ENCODE measurements around the gene NFE2L3.
"Not testable (repeated sequence)": the region's sequence is repeated elsewhere in the genome, so short reads cannot be mapped to it uniquely, and the experiment has no call there.

The NFE2L3 gene

DNA sequence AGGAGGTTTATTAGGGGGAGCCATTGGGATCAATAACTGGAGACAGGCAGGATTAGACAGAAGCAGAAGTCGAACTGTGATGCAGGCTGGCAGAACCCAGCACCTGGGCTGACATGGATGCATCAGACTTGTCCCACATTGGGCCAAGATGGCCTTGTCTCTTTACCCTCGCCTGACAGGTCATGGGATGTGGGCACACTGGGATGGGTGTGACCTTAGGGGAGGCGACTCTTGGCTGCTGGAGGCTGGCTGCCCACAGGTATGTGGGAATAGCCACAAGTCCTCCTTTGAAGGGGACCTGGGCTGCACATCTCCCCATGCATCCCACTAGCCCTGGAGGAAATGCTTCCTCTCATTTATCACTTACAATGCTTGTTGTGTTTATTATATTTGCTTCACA, 17.3 kb downstream of the NFE2L3 start:
- FAIRE-seq = no peak

DNA sequence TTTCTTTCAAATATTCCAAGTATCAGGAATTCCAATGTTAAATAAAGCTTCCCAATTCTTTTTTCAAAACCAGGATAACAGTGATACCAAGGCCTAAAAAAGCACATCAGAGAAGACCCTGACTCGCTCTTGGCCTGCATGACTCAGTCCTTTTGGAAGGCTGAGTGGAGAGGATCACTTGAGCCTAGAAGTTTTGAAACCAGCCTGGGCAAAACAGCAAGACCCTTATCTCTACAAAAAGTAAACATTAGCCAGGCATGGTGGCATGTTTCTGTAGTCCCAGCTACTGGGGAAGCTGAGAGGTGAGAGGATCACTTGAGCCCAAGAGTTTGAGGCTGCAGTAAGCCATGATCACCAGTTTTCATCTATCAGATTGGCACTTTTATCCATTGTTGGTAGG, 18.7 kb downstream of the NFE2L3 start:
- FAIRE-seq = no peak

DNA sequence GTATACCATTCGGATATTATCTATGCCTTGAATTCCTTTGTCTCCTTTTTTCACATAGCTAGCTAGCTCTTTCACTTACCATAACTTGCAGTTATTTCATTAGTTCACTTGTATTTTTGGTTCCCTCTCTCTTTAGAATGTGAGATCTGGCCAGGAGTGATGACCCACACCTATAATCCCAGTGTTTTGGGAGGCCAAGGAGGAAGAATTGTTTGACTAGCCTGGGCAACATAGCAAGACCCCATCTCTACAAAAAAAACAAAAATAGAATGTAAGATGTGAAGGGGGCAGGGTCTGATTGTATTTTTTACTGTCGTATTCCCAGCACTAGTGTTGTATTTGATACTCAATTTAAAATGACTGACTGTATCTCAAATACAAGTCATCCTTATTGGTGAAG, 19.6 kb downstream of the NFE2L3 start:
- no peak for FAIRE-seq

DNA sequence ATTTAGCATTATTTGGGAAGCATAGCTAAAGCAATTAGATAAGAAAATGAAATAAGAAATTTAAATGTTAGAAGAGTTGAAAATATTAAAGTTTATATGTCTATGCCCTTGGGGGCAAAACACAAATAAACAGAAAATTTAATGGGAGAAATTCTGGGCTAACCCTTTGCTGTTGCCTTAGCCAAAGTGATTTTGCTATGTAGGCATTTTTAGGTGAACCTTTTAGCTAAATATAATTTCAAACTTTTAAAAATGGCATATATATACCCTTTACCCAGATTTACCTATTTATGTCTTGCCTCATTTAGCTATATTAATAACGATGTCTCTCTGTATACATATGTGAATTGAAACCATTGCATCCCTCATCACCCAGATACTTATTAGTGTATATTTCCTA, 20.1 kb downstream of the NFE2L3 start:
- no peak for FAIRE-seq

DNA sequence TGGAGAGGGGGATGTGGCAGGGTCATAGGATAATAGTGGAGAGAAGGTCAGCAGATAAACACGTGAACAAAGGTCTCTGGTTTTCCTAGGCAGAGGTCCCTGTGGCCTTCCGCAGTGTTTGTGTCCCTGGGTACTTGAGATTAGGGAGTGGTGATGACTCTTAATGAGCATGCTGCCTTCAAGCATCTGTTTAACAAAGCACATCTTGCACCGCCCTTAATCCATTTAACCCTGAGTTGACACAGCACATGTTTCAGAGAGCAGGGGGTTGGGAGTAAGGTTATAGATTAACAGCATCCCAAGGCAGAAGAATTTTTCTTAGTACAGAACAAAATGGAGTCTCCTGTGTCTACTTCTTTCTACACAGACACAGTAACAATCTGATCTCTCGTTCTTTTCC, 23.9 kb downstream of the NFE2L3 start:
- not testable (repeated sequence) for FAIRE-seq

DNA sequence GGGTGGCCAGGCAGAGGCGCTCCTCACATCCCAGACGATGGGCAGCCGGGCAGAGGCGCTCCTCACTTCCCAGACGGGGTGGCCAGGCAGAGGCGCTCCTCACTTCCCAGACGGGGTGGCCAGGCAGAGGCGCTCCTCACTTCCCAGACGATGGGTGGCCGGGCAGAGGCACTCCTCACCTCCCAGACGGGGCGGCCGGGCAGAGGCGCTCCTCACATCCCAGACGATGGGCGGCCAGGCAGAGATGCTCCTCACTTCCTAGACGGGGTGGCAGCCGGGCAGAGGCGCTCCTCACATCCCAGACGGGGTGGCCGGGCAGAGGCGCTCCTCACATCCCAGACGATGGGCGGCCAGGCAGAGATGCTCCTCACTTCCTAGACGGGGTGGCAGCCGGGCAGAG, 24.7 kb downstream of the NFE2L3 start:
- FAIRE-seq = not testable (repeated sequence)

DNA sequence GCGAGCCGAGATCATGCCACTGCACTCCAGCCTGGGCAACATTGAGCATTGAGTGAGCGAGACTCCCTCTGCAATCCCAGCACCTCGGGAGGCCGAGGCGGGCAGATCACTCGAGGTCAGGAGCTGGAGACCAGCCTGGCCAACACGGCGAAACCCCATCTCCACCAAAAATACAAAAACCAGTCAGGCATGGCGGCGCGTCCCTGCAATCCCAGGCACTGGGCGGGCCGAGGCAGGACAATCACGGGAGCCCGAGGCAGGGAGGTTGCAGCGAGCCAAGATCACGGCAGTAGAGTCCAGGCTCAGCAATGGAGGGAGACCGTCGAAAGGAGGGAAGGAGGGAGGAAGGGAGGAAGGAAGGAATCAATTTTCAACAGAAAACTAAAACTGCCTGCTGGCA, 25.3 kb downstream of the NFE2L3 start:
- not testable (repeated sequence) for FAIRE-seq

DNA sequence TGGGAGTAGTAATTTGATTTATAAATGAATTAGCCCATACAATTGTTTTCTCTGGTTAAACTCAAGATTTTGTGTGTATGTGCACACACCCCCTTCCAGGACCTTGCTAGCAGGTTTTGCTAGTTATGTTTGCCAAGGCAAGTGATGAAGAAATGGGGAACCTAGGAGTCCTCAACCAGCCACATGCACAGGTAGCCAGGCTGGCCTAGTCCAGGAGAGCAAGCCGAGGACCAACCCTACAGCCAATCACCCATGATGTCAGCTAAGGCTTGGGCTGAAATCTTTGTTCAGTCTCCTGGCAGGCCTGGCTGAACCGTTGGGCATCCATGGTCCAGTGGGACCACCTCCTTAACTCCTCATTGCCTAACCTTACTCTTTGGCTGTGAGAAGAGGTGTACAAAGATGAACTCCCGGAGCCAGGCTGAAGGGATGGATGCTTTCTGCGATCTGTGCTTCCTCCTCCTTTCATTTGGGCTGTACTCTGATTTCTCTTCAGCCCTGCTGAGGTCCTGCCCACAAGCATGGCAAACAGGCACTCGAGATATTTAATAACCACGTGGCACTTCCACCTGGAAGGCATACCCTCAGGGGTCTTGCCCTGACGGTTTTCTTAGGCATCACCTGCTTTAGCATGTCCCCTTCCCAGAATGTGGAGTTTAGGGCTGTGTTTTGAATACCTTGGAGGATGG, 26.4 kb downstream of the NFE2L3 start:
- FAIRE-seq = no peak

DNA sequence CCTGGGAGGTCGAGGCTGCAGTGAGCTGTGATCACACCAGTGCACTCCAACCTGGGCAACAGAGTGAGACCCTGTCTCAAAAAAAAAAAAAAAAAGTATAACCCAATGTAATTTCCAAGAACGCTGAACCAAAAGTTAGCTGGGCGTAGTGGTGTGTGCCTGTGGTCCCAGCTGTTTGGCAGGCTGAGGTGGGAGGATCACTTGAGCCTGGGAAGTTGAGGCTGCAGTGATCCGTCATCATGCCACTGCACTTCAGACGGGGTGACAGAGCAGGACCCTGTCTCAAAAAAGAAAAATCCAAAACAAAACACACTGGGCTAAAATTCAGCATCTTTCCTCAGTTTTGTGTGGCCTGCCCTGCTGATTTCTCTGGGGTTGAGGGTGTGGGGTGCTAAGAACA, 27.4 kb downstream of the NFE2L3 start:
- FAIRE-seq = no peak

DNA sequence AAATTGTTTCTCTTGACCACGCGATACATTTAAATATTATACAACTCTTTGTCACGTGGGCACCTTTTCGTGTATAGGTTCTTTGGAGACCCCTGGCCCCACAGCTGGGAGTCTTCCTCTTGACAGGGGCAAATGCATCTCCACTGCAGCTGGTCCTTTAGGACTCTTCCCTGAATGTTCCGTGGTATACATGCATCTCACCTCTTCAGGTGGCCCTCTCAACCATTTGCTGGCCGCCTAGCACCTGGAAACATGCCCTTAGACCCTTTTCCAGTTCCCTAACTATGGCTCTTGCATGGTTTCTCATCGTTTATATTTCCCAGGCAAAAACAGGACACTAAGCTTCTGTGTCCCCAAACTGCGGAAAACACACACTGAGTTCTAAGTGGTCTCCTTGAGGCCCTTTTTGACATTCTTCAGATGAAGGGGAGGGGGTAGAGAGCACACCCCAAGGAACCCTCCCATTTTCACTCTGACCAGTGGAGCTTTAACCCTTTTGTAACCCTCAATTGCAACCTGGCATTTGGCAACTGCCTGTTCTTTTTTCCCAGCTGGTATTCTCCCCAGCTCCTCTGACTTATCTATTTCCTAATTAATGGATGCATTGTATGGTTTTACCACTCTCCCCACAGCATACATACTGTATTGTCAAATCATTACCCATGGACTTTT, 28.0 kb downstream of the NFE2L3 start:
- no peak for FAIRE-seq

DNA sequence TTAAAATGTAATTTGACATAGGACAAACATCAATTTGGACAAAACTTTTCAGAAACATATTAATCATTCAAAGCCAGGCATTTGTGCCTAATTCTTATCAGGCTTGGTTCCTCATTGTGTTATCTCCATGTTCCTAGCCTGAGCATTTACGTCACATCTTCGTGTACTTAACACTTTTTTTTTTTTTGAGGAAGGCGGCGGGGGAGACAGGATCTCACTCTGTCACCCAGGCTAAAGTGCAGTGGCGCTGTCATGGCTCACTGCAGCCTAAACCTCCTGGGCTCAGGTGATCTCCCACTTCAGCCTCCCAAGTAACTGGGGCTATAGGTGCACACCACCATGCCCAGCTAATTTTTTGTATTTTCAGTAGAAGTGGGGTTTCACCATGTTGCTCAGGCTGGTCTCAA, 28.8 kb downstream of the NFE2L3 start:
- no peak for FAIRE-seq

DNA sequence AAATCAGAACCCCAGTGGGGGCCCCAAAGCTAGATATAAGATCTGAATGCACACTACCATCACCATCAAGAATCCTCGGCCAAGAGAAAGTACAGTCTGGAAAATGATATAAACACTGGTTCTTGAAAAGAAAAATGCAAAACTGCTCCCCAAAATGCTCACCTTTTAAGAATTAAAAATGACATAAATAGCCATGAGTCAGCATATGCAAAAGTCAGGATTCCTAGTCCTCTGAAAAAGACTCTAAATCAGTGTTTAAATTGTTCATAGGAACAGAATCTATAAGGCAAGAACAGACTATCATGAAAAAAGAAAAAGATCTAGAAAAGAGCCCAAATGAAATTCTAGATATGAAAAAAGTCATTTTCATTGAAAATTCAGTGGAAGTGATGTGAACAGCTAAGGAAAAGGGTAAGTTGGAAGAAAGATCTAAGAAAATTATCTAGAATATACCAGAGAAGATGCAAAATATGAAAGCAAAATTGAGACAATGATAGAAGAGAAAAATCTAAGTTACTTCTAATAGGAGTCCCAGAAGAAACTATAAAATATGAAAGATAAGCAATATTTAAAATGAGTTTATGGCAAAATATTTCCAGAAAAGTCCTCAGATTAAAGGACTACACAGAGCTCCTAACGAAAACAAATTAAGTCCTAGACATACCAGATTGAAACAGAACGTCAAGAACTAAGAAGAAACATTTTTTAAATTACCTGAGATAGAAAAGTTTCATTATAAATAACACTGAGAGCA, 29.7 kb downstream of the NFE2L3 start:
- no peak for FAIRE-seq

DNA sequence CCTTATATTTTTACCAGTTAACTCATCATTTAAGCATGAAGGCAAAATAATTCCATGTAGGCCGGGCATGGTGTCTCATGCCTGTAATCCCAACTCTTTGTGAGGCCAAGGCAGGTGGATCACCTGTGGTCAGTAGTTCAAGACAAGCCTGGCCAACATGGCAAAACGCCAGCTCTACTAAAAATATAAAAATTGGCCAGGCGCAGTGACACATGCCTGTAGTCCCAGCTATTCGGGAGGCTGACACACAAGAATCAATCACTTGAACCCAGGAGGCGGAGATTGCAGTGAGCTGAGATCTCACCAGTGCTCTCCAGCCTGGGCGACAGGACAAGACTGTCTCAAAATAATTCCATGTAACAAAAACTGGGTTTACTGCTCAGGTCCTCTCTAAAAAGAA, 30.3 kb downstream of the NFE2L3 start:
- no peak for FAIRE-seq

DNA sequence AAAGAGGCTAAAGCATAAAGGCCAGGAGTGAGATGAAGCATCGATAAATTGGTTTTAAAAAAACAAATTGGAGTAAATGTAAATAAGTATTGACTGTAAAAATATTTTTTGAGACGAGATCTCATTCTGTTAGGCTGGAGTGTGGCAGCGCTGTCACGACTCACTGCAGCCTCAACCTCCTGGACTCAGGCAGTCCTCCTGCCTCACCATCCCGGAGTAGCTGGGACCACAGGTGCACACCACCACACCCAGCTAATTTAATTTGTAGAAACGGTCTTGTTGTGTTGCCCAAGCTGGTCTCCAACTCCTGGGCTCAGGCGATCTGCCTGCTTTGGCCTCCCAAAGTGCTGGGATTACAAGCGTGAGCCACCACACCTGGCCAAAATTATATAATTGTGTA, 30.7 kb downstream of the NFE2L3 start:
- no peak for FAIRE-seq

DNA sequence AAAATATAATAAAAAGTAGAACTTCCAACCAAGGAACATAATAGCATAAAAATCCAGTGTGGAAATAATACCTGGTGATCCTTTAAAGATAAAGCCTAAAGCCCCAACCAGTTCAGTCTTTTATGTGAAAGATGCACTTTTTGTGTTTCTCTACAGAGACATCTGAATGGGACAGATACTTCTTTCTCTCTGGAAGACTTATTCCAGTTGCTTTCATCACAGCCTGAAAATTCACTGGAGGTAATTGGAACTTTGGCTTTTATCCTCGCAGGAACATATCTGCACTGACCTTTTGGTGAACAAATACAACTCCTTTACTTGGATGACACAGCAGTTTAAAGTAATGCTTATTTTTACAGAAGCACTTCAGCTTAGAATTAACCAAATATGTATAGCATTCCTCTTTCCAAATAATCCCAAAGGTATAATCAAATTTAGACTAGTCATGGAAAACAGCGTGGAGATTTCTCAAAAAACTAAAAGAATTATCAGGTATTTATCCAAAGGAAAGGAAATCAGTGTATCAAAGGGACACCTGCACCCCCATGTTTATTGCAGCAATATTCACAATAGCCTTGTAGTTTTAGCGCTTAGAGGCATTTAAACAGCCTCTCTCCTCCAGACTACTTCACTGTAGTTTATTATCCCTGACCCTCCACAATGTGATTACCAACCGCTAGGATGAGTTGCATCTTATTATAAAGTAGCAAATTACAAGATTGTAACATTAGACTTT, 31.7 kb downstream of the NFE2L3 start:
- FAIRE-seq = no peak

DNA sequence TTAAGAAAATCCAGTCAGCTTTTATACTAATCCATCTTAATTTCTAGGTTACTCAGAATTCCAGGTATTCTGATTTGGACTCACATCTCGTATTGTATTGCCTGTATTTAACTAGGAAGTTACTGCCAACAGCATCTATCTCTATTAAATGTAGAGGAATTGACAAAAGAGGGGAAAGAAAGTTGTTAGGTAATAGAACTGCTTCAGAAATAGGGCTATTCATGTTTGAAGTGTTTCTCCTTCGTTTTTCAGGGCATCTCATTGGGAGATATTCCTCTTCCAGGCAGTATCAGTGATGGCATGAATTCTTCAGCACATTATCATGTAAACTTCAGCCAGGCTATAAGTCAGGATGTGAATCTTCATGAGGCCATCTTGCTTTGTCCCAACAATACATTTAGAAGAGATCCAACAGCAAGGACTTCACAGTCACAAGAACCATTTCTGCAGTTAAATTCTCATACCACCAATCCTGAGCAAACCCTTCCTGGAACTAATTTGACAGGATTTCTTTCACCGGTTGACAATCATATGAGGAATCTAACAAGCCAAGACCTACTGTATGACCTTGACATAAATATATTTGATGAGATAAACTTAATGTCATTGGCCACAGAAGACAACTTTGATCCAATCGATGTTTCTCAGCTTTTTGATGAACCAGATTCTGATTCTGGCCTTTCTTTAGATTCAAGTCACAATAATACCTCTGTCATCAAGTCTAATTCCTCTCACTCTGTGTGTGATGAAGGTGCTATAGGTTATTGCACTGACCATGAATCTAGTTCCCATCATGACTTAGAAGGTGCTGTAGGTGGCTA, 32.5 kb downstream of the NFE2L3 start:
- FAIRE-seq = not testable (repeated sequence)

DNA sequence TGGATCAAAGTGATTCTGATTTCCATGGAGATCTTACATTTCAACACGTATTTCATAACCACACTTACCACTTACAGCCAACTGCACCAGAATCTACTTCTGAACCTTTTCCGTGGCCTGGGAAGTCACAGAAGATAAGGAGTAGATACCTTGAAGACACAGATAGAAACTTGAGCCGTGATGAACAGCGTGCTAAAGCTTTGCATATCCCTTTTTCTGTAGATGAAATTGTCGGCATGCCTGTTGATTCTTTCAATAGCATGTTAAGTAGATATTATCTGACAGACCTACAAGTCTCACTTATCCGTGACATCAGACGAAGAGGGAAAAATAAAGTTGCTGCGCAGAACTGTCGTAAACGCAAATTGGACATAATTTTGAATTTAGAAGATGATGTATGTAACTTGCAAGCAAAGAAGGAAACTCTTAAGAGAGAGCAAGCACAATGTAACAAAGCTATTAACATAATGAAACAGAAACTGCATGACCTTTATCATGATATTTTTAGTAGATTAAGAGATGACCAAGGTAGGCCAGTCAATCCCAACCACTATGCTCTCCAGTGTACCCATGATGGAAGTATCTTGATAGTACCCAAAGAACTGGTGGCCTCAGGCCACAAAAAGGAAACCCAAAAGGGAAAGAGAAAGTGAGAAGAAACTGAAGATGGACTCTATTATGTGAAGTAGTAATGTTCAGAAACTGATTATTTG, 33.3 kb downstream of the NFE2L3 start:
- FAIRE-seq = no peak

DNA sequence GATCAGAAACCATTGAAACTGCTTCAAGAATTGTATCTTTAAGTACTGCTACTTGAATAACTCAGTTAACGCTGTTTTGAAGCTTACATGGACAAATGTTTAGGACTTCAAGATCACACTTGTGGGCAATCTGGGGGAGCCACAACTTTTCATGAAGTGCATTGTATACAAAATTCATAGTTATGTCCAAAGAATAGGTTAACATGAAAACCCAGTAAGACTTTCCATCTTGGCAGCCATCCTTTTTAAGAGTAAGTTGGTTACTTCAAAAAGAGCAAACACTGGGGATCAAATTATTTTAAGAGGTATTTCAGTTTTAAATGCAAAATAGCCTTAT, 33.8 kb downstream of the NFE2L3 start:
- no peak for FAIRE-seq

DNA sequence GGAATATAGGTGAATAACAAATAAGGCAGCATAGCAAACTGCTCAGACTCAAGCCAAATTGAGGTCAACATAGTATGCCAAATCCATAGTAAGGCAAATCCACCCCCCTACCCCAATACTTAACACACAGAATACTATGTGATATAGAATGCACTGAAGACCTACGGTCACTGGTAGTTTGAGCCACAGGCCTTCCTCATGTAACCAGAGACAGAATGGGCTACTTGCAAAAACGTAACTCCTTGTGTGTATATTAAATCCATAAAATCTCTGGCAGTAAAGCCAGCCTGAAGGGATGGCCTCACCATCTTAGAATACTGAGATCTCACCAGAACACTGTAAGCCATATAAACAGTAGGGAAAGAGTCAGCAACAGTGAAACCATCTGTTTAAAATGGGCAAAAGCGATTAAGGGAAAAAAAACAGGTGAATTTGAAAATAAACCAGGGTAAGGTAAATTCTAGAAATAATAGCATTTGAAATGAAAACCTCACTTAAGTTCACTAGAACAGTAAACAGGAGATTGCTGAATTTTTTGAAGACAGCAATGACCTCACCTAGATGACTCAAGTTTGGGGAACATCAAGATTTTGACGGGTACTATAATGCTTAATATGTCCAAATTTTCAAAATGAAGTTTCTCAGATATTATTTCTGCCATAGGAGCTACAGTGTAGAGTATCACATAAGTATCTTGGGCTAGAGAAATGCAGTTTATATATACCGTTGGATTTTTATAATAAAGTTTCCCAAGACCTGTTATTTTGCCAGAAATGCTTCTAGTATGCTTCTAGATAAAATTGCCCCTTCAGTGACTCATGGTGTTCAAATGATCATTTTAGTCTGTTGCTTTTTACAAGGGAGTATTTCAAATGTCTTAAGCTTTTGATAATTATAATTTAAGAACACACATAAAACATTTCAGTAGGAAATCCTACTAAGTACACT, 34.6 kb downstream of the NFE2L3 start:
- no peak for FAIRE-seq

DNA sequence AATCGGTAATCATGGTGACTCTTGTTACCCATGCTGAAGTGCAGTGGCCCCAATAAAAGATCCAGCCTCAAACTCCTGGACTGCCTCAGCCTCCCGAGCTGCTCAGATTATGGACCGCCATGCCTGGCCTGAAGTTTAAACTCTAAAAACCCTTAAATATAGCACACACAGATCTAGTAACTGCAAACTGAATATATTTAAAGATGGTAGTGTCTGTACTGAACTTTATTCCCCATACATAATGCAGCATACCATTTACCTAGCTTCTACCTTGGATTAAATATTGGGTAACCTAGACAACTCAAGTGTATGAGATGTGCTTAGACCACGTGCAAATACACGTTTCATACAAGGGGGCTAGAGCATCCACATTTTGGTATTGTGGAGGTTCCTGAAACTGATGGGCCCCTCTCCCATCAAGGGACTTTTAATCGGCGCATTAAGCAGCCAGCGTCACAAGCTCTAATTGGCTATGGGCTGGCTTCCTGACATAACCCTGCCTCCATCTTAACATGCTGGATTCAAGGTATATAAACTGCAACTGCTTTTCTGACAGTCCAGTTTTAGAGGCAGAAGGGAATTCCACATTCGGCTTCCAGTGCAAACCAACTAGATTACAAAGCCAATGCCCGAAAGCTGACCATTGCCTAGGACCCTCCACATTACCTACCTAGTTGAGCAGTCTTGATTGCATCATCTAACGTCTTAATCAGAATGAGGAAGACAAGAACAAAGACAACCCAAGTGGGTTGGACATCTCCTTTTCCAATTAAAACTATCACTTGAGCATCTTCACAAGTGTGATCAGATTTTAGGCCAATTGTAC, 35.6 kb downstream of the NFE2L3 start:
- FAIRE-seq = no peak
